GM18520 (cell line): ENCODE results near the gene TNNT2.
A peak's percentile ranks its signal among the peaks of the same experiment; 100 is the strongest.

Experiments used
- ATAC-seq: cut with Tn5 transposase; IDR thresholded peaks from one replicate; pipeline ENCODE4 v1.9.1; 2021; ENCODE audit not compliant: unreplicated experiment

The TNNT2 gene

GRCh38 chr1:201403359-201403758, 25.9 kb upstream of the TNNT2 start:
- ATAC-seq: no peak

GRCh38 chr1:201401700-201402099, 24.2 kb upstream of the TNNT2 start:
- no peak for ATAC-seq

GRCh38 chr1:201400852-201401230, 23.4 kb upstream of the TNNT2 start:
- no peak for ATAC-seq

- no peak for ATAC-seq
Measured at GRCh38 chr1:201400212-201400851, 22.9 kb upstream of the TNNT2 start.

- no peak for ATAC-seq
Measured at GRCh38 chr1:201399352-201400126, 22.1 kb upstream of the TNNT2 start.

GRCh38 chr1:201399018-201399351, 21.5 kb upstream of the TNNT2 start, which contains the start of gene LAD1:
Gene LAD1, minus strand, starts transcription at chr1:201399324. Its CDS starts 18 bp downstream, at chr1:201399306.
- ATAC-seq: no peak

GRCh38 chr1:201397675-201398074, 20.2 kb upstream of the TNNT2 start:
- ATAC-seq: no peak

- no peak for ATAC-seq
Measured at GRCh38 chr1:201396861-201397464, 19.5 kb upstream of the TNNT2 start.

- no peak for ATAC-seq
Measured at GRCh38 chr1:201395936-201396335, 18.5 kb upstream of the TNNT2 start.

GRCh38 chr1:201394591-201394990, 17.1 kb upstream of the TNNT2 start:
- no peak for ATAC-seq

GRCh38 chr1:201393076-201393475, 15.6 kb upstream of the TNNT2 start:
- ATAC-seq: no peak

GRCh38 chr1:201391651-201392511, 14.4 kb upstream of the TNNT2 start:
- ATAC-seq: no peak

- no peak for ATAC-seq
Measured at GRCh38 chr1:201391225-201391624, 13.7 kb upstream of the TNNT2 start.

- no peak for ATAC-seq
Measured at GRCh38 chr1:201389051-201389450, 11.6 kb upstream of the TNNT2 start.

- no peak for ATAC-seq
Measured at GRCh38 chr1:201386208-201386607, 8.7 kb upstream of the TNNT2 start.

- ATAC-seq: peak; percentile 45
Measured at GRCh38 chr1:201385299-201385891, 7.9 kb upstream of the TNNT2 start.

- ATAC-seq: no peak
Measured at GRCh38 chr1:201384406-201384782, 6.9 kb upstream of the TNNT2 start.

GRCh38 chr1:201383647-201384405, 6.3 kb upstream of the TNNT2 start:
- no peak for ATAC-seq

GRCh38 chr1:201381130-201381529, 3.6 kb upstream of the TNNT2 start:
- ATAC-seq: no peak

GRCh38 chr1:201379733-201380242, 2.3 kb upstream of the TNNT2 start:
- no peak for ATAC-seq
